OCI-LY7 (cell line): ENCODE data around the gene SACM1L. TPM values are rescaled to one million over a fixed set of nuclear protein-coding genes. Genes with fewer than 3 reads are reported as not detected.

Experiments
- BruUV-seq: library from RNA; stranded (reverse); fragments of 400-500 nt; replicated peaks from 2 replicates; lab custom pipeline; 2021; lab: Mats Ljungman, UMichigan
- CTCF ChIA-PET: fragments of 300-600 bp; sonication (Branson Sonifier 250); formaldehyde crosslinking; loops from one replicate; lab custom pipeline; 2022; ENCODE audit warnings: antibody characterized with exemption; ENCODE audit not compliant: unreplicated experiment; lab: Charles Lee
- POLR2A ChIA-PET: fragments of 300-600 bp; sonication (Branson Sonifier 250); formaldehyde crosslinking; loops from one replicate; lab custom pipeline; 2022; ENCODE audit warnings: antibody characterized with exemption; lab: Charles Lee
- DNase-seq: peaks from one replicate; pipeline ENCODE4 v3.0.0-alpha.2; 2015; ENCODE audit warnings: low spot score
- H2AFZ ChIP-seq: fragments of 200-600 bp; sonication (generic), shearing (Covaris generic); 2 replicates; pipeline ENCODE4 v1.6.1; 2014; ENCODE audit warnings: mild to moderate bottlenecking, antibody characterized with exemption, low read length, moderate library complexity
- H3K27ac ChIP-seq: fragments of 200-600 bp; sonication (generic); 2 replicates; pipeline ENCODE4 v1.5.1; 2014; ENCODE audit warnings: mixed run types, low read depth, mild to moderate bottlenecking, moderate library complexity, low read length, inconsistent platforms; ENCODE audit not compliant: poor library complexity, severe bottlenecking
- H3K36me3 ChIP-seq: fragments of 200-600 bp; sonication (generic); 2 replicates; pipeline ENCODE4 v1.6.1; 2014; ENCODE audit warnings: mild to moderate bottlenecking, antibody characterized with exemption, low read length, moderate library complexity, mixed read lengths; ENCODE audit not compliant: insufficient read depth
- H3K4me1 ChIP-seq: fragments of 200-600 bp; sonication (generic); 2 replicates; pipeline ENCODE4 v1.5.1; 2014; ENCODE audit warnings: mild to moderate bottlenecking, low read length; ENCODE audit not compliant: insufficient read depth, poor library complexity, severe bottlenecking
- H3K4me2 ChIP-seq: fragments of 200-600 bp; sonication (generic); 2 replicates; pipeline ENCODE4 v1.6.1; 2014; ENCODE audit warnings: mild to moderate bottlenecking, low read length
- H3K4me3 ChIP-seq: fragments of 200-600 bp; sonication (generic); 2 replicates; pipeline ENCODE4 v1.5.1; 2014; ENCODE audit warnings: mild to moderate bottlenecking, low read depth, low read length; ENCODE audit not compliant: poor library complexity, severe bottlenecking
- H3K79me2 ChIP-seq: fragments of 200-600 bp; sonication (generic); 2 replicates; pipeline ENCODE4 v1.6.1; 2016; ENCODE audit warnings: low read depth, mild to moderate bottlenecking, low read length, moderate library complexity, mixed read lengths; ENCODE audit not compliant: insufficient read depth
- H3K9me2 ChIP-seq: fragments of 200-600 bp; sonication (generic); 2 replicates; pipeline ENCODE4 v1.6.1; 2016; ENCODE audit warnings: mild to moderate bottlenecking, low read length, mixed read lengths; ENCODE audit not compliant: insufficient read depth
- H3K9me3 ChIP-seq: fragments of 200-600 bp; sonication (generic); 2 replicates; pipeline ENCODE4 v1.6.1; 2014; ENCODE audit warnings: mild to moderate bottlenecking, mixed run types, low read length, mixed read lengths
- H4K20me1 ChIP-seq: fragments of 200-600 bp; sonication (generic); 2 replicates; pipeline ENCODE4 v1.6.1; 2014; ENCODE audit warnings: mild to moderate bottlenecking, antibody characterized with exemption, low read length, moderate library complexity, mixed read lengths; ENCODE audit not compliant: insufficient read depth
- EZH2phosphoT487 ChIP-seq: fragments of 200-600 bp; sonication (generic); IDR thresholded peaks from 2 replicates; pipeline ENCODE4 v1.6.1; 2018; ENCODE audit warnings: low read depth, borderline replicate concordance, mild to moderate bottlenecking, mixed run types, antibody characterized with exemption, low read length, moderate library complexity, mixed read lengths
- intact Hi-C: fragments of 100-400 bp; cut with micrococcal nuclease; formaldehyde crosslinking; loops from one replicate; pipeline ENCODE4 v1.10.0; 2022; ENCODE audit not compliant: unreplicated experiment
- total RNA-seq, 2 experiments: library from RNA; depleted of rRNA in 1 of 2; stranded (reverse); fragments of >200 nt in 1 of 2; shearing (Covaris generic) in 1 of 2; gene quantifications; 2 replicates each; pipeline ENCODE4 v1.2.3, GENCODE V29; 2014 to 2022
- TF ChIP-seq, protein P1 (sequence below): fragments of 200-600 bp; sonication (generic); conservative IDR thresholded peaks from 2 replicates; pipeline ENCODE4 v1.5.1; 2014; ENCODE audit warnings: mild to moderate bottlenecking, antibody characterized with exemption, low read length, moderate library complexity, mixed read lengths

The SACM1L gene
- total RNA-seq, 2 experiments from 2014 or later = 35.5 to 54.9 TPM

DNA sequence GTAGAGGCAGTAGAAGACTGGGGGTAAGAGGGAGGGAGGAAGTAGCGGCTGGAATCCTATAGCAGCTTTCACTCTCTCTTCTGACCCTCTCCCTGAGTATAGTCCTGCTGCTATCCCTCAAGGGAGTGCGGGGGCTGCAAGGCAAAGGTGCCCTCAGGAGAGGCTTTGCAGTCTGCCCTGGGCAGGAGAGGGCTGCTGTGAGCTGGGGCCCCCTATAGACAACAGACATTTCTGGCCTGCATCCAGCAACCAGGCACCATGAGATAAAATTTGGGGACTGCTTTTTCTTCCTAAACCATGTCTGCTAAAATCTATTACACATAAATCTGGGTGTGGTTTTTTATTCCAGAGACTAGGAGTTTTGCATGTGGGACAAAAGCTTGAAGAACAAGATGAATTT, 48.0 kb downstream of the SACM1L start:
- H3K9me3 ChIP-seq = no peaks in the 10 kb centered on the region
- H3K4me2 ChIP-seq = no peak overlapping the region
- H3K4me3 ChIP-seq = no peak overlapping the region
- H3K36me3 ChIP-seq = peaks cover 93% of the 10 kb centered on the region
- H3K79me2 ChIP-seq = no peaks in the 10 kb centered on the region
- TF ChIP-seq, protein P1, sequence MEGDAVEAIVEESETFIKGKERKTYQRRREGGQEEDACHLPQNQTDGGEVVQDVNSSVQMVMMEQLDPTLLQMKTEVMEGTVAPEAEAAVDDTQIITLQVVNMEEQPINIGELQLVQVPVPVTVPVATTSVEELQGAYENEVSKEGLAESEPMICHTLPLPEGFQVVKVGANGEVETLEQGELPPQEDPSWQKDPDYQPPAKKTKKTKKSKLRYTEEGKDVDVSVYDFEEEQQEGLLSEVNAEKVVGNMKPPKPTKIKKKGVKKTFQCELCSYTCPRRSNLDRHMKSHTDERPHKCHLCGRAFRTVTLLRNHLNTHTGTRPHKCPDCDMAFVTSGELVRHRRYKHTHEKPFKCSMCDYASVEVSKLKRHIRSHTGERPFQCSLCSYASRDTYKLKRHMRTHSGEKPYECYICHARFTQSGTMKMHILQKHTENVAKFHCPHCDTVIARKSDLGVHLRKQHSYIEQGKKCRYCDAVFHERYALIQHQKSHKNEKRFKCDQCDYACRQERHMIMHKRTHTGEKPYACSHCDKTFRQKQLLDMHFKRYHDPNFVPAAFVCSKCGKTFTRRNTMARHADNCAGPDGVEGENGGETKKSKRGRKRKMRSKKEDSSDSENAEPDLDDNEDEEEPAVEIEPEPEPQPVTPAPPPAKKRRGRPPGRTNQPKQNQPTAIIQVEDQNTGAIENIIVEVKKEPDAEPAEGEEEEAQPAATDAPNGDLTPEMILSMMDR = 0 out of 2 replicates have a peak, but pooled peaks have one; percentile 11
- no peak for TF ChIP-seq EZH2phosphoT487
- H3K4me1 ChIP-seq = peaks cover 12% of the 10 kb centered on the region
- no peak overlapping the region for H2AFZ ChIP-seq
- intact Hi-C loops = no loop called here
- no TSS peak for BruUV-seq
- no peak for DNase-seq
- CTCF ChIA-PET = no interaction called here
- POLR2A ChIA-PET = no interaction called here
- no peaks in the 10 kb centered on the region for H3K9me2 ChIP-seq
- H4K20me1 ChIP-seq = no peaks in the 10 kb centered on the region
- H3K27ac ChIP-seq = no peak overlapping the region

DNA sequence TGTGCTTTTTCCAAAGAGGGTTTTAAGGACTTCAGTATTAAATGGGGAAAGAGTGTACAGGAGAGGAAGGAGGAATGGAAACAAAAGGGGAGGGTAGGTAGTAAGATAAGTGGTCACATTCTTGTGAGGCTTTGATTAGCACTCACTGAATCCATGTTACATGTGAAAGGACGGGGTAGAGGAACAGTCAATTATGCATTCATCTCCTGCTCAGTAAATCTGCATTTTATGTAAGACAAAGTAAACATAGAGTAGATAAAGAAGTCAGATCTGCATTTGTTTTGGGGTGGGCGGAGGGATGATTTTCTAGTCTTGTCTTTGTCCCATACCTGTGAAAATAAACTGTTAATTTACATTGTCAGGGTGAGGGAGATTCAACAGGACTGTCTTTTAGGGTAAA, 50.8 kb downstream of the SACM1L start:
- H3K27ac ChIP-seq = no peak overlapping the region
- no peak overlapping the region for H3K4me3 ChIP-seq
- DNase-seq = no peak
- H3K36me3 ChIP-seq = peaks cover 90% of the 10 kb centered on the region
- H3K4me1 ChIP-seq = peaks cover 12% of the 10 kb centered on the region
- no peaks in the 10 kb centered on the region for H3K79me2 ChIP-seq
- no peaks in the 10 kb centered on the region for H3K9me3 ChIP-seq
- intact Hi-C loops = no loop called here
- POLR2A ChIA-PET = no interaction called here
- BruUV-seq = no TSS peak
- no peak overlapping the region for H2AFZ ChIP-seq
- no peaks in the 10 kb centered on the region for H3K9me2 ChIP-seq
- no peaks in the 10 kb centered on the region for H4K20me1 ChIP-seq
- no peak overlapping the region for H3K4me2 ChIP-seq
- TF ChIP-seq EZH2phosphoT487 = no peak
- TF ChIP-seq, protein P1 = no peak
- CTCF ChIA-PET = no interaction called here

DNA sequence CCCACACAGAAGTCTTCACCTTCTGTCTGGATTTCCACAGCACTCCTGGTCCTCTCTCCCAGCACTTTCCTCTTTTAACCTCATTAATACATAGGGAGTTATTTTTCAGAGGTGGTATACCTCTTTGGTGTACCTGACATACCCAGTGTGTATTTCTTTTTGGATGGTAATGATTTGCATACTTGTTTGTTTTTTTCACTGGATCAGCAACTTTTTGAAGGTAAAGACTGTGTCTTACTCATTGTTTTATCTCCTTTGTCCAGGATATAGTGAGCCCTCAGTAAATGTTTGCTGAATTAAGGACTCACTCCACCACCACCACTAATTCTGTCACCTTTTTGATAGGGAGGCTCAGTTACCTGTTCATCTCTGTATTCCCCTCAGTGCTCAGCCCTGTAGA, 52.1 kb downstream of the SACM1L start:
- H3K79me2 ChIP-seq = no peaks in the 10 kb centered on the region
- H3K4me3 ChIP-seq = no peak overlapping the region
- H3K36me3 ChIP-seq = peaks cover 85% of the 10 kb centered on the region

More for the DNA sequence above, 52.1 kb downstream of the SACM1L start:
- TF ChIP-seq, protein P1 = no peak
- TF ChIP-seq EZH2phosphoT487 = no peak
- CTCF ChIA-PET = no interaction called here
- Histone ChIP-seq H3K4me1 (peaks cover 12% of the 10 kb centered on the region), H3K9me3 (no peaks in the 10 kb centered on the region), H3K4me2 (no peak overlapping the region), H4K20me1 (no peaks in the 10 kb centered on the region), H2AFZ (no peak overlapping the region), H3K27ac (no peak overlapping the region), H3K9me2 (no peaks in the 10 kb centered on the region)
- BruUV-seq = no TSS peak
- DNase-seq = no peak
- intact Hi-C loops = no loop called here
- POLR2A ChIA-PET = no interaction called here
